Renal cortical epithelial cell (primary cell): ENCODE measurements around the gene PTPRA. TPM values are rescaled to one million over a fixed set of nuclear protein-coding genes. Genes with fewer than 3 reads are reported as not detected.

Experiments used
- DNase-seq: peaks from one replicate; pipeline ENCODE4 v3.0.0-alpha.2; 2011; ENCODE audit warnings: low read depth
- total RNA-seq: library from RNA; depleted of rRNA; stranded (reverse); fragments of >200 nt; gene quantifications from 2 replicates; pipeline ENCODE4 v1.2.3, GENCODE V29; 2014

Gene PTPRA
- total RNA-seq, 1 donor from 2014 or later: 50.6 TPM

DNA sequence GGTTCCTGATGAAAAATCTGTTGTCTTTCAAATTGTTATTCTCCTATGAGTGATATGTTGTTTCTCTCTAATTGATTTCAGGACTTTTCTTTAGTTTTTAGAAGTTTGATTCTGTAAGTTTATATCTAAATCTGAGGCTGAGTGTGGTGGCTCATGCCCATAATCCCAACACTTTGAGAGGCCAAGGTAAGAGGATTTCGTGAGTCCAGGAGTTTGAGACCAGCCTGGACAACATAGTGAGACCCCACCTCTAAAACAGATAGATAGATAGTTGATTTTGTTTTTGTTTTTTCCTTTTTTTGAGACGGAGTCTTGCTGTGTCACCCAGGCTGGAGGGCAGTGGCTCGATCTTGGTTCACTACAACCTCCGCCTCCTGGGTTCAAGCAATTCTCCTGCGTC is 64.6 kb downstream of the PTPRA start:
- no peak for DNase-seq

DNA sequence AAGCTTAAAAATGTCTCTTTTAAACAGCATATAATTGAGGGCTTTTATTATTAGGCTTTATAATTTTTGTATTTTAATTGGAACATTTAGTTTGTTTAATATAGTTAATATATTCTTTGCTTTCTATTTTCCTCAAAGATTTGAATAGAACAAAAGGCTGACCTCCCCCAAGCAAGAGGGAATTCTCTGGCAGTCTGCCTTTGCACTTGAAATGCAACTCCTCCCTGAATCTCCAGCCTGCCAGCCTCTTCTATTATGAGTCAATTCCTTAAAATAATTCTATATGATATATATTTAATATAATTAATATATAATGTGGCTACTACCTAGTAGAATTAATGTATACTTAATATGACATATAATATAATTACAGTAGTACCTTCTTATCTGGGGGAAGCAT is 69.2 kb downstream of the PTPRA start:
- DNase-seq: no peak

DNA sequence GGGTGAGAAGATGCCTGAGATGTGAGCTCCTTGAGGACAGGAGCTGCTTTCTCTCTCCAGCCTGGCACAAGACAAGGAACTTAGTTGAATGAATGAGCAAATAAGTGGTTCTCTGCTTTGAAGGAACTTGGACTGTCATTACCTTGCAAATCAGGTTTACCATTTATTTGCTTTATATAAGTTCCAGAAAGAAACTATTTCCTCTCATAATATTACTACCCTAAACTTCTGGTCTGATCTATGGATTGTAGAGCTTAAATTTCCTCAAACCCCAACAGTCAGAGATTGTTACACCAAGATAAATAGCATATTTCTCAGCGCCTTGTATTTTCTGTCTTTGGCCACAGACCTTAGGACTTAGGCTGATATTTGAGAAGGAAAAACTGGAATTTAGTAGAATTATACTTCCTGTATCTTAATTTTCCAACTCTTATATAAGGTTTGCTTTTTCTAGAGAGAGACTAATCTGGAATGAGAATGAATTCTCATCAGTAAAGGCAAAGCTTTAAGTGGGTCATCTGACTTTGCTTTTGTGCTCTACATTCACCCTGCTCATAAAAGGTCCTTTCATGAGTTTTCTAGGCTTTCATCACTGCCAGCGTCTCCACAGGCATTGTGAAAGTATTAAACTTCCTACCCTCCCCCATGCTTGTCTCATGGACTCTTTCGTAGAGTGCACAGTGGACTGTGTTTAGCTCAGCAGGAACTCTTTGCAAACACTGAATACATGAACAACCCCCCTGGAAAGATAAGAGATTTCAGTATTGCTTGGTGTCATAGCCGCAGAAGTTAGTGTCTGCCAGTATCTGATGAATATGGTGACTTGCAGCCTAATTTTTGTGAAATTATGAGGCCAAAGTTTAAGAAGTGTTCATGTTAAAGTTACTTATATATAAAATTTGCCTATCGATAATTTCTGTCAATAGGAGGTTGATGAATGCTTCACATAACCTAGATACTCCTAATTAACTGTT is 74.0 kb downstream of the PTPRA start:
- peak; percentile 45 for DNase-seq

DNA sequence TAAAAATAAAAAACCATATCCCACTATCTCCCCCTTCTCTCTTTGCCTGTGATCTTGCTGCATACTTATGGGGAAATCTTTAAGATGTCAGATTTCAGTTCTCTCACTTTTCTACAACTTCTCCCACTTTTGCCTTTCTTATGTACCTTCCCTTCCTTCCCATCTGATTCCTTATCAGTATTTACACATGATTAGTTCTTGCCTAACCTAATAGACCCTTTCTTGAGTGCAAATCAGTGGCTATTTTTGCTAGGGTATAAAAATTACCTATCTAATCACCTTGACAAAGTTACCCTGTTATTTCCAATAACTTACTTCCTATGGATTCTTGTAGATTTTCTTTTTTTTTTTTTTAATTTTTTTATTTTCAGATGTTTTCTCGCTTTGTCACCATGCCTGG is 75.7 kb downstream of the PTPRA start:
- no peak for DNase-seq

DNA sequence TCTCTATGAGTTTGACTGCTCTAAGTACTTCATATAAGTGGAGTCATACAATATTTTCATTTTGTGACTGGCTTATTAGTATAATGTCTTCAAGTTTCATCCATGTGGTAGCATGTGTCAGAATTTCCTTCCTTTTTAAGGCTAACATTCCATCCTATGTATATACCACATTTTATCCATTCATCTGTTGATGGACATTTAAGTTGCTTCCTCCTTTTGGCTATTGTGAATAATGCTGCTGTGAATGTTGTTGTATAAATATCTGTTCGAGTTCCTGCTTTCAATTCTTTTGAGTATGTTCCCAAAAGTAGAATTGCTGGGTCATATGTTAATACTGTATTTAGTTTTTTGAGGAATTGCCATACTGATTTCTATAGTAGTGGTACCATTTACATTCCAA is 79.5 kb downstream of the PTPRA start:
- DNase-seq: no peak

DNA sequence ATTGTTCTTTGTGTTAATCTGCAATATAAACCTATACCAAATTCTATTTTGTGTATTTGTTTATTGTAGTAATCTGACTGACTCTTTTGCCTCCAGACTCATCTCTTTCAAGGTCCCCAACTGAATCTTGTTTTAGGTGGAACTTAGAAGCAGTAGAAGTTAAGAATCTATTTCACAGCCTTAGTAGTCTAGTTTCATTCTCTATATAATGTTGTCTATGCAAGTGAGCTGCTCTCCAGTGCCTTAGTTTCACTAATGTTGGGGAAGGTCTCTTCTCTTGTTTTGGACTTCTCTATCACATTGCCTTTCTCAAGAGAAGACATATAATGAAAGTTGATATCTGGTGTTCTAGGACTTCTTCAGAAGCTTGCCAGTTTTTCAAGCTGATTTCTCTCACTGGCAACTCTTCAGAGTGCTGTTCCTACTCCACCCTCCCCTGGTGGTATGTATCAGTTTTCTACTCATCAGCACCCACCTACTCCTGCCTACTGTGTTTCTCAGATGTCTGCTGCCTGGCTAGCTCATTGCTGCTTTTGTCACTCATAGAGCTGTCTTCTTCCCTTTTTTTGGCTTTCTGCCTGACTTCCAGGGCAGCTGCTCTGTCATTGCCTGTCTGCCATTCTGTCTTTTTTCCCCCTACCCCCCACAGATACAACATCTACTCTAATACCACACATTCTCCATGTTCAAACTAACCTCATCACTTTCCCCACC is 82.1 kb downstream of the PTPRA start:
- DNase-seq: no peak

DNA sequence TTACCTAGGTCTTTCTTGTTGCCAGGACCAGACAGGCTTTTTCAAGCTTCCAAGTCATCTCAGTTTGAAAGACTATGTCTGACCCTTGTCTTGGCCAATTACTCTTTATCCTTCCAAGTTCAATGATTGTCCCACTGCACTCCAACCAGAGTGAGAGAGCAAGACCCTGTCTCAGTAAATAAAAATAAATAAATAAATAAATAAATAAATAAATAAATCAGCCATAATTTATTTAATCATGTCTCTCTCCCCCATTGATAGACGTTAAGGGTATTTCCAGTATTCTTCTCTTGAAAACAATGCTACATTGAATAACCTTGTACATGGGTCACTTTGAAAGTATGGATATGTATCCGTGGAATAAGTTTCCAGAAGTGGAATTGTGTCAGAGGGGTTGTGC is 83.2 kb downstream of the PTPRA start:
- DNase-seq: no peak

DNA sequence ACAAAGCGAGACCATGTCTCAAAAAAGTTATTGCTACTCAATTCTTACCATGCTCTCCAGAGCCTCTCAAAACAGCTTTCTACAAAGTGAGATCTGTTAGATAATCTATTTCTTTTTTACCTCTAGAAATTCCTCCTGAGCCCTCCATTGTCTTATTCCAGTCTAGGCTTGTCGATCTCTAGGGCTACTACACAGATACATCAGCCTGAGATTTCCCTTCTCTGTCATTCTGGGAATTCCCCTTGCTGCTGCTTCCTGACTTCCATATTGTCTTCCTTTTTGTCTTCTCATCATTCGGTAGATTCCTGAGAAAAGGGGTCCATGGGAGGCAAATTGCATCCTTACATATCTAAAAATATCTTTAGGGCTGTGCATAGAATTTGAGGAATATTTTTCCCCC is 94.6 kb downstream of the PTPRA start:
- no peak for DNase-seq

DNA sequence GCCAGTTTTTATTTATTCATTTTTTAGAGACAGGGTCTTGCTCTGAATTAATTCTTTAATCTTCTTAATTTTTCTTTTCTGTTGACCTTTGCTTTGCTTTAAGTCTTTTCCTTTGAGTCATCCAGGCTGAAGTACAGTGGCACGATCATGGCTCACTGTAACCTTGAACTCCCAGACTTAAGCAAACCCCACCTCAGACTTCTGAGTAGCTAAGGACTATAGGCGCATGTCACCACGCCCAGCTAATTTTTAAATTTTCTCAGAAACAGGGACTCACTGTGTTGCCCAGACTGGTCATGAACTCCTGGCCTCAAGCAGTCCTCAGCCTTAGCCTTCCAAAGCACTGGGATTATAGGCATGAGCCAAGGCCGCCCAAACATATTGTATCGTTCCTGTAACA is 98.8 kb downstream of the PTPRA start:
- no peak for DNase-seq

DNA sequence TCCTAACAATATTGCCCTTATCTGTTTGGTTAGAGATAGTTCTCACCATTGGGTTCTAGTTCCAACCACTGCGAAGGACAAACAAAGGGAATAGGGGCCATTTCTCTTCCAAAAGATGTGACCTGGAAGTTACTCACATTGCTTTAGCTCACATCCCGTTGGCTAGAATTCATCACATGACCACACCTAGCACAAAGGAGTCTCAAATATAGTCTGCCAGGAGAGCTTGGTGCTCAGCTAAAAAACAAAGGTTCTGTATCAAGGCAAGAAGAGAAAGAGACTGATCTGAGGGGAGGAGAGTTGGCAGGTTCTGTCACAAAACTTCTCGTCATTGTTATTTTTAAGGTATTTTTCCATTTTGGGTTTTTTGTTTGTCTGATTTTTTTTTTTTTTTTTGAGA is 100.3 kb downstream of the PTPRA start:
- no peak for DNase-seq

DNA sequence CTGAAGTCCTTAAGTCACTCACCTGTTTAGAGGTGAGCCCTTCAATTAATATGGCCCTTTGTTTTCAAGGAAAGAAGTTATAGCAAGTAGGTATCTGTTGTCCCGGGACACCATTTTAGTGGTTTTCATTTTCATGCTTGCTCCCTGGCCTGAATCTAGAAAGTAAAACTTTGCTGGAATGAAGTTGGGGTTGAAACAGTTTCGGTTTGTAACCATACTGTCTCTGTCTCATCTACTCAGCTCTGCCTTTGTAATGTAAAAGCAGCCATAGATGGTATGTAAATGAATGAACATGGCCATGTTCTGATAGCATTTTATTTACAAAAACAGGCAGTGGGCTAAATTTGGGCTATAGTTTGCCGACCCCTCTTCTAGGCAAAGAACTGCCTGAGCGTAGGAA is 105.2 kb downstream of the PTPRA start:
- no peak for DNase-seq

DNA sequence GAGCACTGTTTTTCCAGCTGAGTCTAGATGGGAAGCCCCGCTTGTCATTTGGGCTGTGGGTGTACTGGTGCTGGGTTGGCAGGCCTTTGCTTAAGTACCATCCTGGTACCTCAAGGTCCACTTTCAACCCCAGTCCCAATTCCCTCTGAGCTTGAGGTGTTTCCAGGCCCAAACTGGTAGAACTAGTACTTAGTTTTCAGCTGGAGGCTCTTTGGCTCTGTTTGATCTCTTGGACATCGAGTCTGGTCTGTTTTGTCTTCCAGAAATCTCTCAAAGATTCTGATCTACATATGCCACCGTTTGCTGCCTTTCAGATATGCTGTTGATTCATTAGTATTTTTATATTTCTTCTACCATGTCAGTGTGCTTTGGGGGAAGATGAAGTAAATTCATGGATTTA is 108.4 kb downstream of the PTPRA start:
- no peak for DNase-seq

DNA sequence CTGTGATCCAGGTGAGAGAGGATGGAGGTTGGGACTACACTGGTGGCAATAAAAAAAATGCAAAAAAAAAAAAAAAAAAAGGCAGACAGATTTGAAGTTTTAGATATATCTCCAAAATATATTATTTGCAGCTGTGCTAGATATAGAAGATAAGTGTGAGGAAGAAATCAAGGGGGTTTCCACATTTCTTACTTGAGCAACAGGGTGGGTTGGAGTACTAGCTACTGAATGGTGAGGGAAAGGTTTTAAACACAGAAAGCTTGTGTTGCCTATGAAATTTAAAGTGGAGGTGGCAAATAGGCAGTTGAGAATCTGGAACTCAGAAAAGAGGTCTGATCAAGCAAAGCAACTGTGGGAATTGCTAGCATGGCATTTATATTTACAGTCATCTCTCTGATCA is 110.2 kb downstream of the PTPRA start:
- no peak for DNase-seq

DNA sequence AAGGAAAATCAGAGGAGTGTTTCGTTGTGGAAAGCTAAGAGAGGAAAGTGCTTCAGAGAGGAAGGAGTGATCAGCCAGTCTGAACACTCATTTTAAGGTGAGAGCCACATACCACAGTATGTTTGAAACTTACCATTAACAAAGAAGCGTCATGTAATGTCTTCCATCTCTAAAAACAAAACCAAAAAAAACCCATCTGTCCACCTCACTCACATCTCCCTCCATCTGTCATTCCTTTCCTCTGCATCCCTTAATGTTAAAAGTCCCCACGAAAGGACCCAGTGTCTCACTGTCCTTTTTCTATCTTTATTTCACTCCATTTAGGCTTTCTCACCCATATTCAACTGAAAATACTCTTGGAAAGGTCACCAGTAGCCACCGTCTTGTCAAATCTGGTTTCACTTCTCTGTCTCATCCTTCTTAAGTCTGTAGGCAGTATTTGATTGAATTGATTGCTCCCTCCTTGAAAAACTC is 110.8 kb downstream of the PTPRA start:
- no peak for DNase-seq

DNA sequence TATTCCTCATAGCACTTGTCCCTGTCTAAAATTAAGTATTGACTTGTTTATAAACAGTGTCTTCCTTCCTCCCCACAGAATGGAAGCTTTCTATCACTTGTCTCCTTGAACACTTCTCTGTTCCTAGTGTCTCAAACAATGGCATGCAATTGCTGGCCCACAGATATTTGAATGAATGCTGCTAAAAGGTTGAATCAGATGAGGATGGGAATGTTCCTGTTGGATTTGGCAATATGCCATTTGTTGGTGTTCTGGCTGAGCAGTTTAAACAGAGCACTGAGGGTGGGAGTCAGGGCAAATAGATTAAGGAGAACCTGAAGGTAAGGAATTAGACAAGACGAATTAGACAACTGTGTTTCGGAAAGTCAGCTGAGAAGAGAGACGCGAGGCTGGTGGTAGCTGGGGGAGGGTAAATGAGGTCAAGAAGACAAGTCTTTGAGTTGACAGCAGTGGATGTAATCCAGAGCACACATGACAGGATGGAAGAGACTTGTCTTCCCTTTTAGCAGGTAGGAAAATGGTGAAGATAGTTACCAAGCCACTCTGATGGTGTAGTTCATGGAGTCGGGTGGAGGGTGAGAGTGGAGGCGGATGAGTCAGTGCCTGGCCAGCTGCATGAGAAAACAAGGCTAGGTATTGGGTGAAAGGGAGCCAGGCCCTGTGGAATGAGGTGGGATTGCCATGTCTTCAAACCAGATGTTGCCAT is 111.8 kb downstream of the PTPRA start:
- DNase-seq: peak; percentile 87

DNA sequence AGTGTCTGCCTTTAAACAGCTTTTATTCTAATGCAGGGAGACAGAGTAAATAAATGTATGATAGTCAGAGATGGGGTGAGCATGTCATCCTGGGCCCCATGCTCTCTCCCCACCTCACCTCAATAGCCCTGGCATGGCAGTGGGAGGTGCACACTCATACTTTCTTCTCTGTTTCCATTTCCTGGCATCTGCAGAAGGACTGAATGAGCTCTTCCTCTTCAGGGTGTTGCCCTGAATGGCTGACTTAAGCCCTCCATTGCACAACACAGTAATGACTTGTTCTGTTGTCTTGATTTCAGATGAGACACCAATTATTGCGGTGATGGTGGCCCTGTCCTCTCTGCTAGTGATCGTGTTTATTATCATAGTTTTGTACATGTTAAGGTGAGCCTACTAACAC is 113.2 kb downstream of the PTPRA start:
- DNase-seq: peak; percentile 61

DNA sequence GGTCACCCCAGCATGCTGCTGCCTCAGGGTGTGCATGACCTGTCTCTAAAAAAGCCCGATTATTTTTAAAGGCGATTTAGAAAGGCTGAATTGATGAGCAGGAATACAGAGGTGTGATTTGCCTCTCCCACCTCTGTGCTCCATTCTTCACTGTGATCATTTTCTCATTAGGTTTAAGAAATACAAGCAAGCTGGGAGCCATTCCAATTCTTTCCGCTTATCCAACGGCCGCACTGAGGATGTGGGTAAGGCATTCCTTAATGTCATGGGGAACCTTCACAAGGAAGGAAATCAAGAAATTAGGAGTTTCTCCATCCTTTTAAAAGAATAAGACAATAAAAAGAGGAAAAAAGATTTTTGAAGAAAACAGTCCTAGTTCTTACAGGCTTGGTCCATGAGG is 114.6 kb downstream of the PTPRA start:
- DNase-seq: no peak

DNA sequence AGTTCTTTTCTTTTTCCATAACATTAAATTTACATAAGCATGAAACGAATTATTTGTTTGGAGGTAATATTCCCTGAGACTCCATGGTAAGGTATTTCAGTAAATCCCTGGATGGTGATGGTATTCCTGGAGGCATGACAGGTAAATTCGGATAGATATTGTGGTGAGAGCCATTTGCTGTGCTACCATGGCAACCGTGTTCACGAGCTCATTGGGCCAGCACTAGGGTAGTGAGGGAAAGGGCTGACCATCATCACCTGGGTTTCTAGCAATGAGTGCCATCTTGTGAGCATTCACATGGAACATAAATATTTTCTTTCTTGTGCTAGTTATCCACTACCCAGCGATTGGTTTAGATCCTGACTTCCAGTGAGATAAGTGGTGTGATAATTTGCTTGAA is 118.3 kb downstream of the PTPRA start:
- DNase-seq: no peak

DNA sequence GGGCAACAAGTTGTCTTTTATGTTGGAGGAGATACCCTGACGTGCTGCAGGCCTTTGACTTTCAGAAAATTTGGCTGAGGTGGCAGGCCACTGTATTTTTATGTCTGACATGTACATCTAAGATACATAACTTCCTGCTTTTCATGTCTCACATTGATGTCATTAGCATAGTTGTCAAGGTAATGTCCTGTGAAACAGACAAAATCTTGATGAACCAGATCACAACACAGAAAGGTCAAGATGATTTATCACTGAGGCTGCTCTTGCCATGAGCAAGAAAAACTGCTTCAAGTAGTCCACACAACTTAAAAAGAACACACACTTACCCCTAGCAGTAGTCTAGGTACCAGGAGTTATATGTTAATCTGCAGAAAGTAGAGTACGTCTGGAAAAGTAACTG is 120.0 kb downstream of the PTPRA start:
- no peak for DNase-seq

DNA sequence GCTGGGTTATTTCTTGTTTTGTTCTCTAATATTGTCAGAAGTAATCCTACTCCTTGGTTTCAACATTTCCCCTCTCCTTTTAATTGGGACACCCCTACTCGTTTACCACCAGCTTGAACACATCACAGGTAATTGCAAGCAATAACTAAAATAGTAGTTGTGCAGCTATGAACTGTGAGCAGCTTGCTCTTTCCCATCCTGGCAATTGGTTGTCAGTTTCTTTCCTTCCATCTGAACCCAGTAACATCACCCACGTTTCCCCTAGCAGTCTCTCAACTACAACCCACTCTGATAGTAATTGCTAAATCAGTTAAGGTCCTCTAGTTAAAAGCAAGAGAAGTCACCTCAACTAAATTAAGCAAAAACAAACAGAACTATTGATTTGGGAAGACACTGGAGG is 122.5 kb downstream of the PTPRA start:
- no peak for DNase-seq

DNA sequence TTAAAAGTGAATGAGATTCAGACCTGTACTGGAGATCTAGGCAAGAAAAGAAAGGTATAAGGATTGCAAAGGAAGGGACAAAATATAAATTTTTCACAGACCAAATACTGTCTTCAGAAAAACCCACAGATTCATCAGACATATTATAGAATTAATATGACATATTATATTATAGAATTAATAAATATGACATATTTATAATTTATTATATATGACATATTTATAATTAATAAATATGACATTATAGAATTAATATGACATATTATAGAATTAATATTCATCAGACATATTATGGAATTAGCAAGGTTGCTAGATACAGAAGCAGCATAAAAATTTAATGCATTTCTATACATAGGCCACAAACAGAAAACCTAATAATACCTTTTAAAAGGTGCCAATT is 125.4 kb downstream of the PTPRA start:
- DNase-seq: no peak

DNA sequence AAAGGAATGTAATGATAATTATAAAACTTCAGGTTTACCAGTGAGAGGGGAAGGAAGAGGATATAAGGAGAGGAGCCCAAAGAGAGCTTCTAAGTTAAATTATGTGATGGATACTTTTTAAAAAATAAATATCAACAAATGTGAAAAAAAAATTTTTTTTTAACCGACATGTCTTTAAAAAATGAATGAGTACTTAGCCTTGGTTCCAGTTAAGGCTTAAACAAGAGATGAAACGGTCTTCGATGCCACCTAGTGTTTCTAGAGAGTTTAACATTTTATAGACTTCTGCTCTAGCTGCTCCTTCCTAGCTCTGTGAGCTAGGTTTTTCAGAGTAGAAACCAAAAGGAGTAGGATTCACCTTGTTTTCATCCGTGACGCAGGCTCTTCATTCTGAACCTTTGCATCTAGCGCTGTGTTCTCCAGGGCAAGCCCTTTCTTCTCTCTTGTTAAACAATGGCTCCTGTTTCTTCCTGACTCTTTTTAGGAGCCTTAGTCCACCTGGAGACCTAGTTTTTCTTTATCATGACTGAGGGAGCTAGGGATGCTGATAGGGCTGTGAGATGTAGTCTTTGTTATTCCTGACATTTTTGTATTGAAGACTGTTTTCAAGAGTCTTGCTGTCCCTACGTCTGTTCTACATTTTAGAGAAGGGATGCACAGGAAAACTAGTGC is 127.7 kb downstream of the PTPRA start:
- DNase-seq: peak; percentile 74
